D341Med (cell line): ENCODE data around the gene TMEM132C.

Experiments
- DNase-seq: peaks from one replicate; pipeline ENCODE4 v3.0.0; 2012; ENCODE audit warnings: low spot score

TMEM132C gene

DNA sequence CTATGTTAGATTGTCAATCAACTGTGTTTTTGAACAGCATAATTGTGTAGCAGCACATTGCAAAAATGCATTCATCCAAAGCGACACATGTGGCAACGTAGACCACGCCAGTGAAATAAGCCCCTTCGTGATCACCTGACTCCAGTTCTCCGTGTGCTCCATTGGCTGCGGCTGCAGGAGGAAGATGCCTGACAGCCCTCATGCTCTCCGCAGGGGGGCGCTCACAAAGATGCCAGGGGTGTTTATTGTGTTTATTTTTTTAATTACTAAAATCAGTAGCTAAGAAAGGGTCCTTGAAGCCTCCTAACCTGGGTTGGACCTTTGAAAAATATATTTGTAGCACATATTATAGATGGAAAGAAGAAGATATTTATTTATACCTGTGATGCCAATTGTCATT is 440.5 kb downstream of the TMEM132C start:
- DNase-seq: no peak

DNA sequence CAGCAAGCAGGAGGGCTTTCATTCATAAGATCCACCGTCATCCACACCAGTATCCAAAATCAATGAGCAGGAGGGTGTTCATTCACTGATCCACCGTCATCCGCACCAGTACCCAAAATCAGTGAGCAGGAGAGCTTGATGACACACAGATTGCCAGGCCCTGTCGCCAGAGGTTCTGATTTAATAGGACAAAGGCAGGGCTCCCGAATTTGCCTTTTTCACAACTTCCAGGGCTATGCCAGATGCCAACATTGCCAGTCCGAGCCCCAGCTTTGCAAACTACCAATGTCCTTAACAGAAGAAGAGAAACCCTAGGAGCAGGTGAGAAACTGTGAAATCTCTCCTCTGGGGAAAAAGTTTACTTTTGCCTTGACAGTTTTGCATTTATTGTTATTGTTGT is 441.8 kb downstream of the TMEM132C start:
- DNase-seq: no peak

DNA sequence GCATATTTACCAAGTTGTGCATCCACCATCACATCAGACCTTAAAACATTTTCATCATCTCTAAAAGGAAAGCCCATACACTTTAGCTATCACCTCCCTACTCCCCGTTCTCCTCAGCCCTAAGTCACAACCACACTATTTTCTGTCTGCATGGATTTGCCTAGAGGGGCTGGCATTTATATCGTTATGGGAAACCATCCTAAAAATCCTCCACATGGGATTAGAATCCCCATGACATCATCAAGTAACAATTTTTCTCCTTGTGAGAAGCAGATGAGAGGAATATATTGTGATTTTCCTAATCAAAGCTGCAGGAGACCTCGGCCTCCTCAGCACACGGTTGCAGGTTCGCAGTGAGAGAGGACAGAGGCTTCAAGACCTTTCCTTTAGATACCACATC is 442.7 kb downstream of the TMEM132C start:
- DNase-seq: no peak

DNA sequence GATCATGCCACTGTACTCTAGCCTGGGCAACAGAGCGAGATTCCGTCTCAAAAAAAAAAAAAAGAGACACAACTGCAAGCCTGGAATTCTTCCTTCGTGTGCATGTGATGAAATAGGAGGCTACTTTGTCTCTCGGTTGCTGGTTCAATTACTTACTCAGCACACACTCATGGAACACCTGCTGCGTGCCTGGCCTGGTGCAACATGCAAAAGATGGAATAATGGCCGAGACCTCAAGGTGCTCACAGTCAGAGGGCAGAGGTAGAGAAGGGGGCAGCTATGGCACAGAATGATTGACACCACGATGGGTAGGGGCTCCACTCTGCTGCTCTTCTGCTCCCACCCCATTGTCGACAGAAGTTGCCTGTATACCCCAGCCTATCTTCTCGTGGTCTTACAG is 444.5 kb downstream of the TMEM132C start:
- DNase-seq: no peak

DNA sequence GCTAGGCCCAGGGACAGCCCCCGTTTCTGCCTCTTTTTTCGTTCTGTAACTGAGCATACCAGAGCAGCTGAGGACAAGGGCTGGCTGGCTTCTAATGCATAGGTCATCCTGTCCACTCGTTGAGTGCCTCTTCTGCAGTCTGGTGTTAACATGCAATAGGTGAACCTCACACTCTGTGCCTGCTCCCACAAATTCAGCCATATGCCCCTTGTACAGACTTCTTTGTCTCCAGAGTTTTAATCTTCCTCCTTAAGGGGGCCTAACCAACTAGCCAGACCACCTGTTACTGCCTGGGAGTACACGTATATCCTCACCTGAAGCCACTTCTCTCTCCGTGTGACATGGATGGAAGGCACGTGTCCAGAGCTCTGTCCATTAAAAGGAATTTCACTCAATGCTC is 445.7 kb downstream of the TMEM132C start:
- DNase-seq: no peak

DNA sequence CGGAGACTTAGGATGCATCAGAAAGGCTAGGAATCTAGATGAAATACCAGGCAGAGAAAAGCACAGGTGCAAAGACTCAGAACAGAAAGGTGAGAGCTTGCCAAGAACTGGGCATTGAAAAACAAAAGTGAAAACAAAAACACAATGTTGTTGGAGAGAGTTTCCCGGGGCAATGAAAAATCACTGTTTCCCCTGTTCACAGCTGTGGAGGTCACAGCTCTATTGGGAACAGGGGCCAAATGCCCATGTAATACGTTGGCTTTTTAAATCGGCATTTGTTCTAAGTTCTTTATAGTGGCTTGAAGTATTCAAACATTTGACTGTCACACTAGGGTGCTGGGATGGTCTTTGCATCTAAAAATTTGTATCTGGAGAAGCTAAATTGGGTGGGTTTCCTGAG is 448.5 kb downstream of the TMEM132C start:
- no peak for DNase-seq

DNA sequence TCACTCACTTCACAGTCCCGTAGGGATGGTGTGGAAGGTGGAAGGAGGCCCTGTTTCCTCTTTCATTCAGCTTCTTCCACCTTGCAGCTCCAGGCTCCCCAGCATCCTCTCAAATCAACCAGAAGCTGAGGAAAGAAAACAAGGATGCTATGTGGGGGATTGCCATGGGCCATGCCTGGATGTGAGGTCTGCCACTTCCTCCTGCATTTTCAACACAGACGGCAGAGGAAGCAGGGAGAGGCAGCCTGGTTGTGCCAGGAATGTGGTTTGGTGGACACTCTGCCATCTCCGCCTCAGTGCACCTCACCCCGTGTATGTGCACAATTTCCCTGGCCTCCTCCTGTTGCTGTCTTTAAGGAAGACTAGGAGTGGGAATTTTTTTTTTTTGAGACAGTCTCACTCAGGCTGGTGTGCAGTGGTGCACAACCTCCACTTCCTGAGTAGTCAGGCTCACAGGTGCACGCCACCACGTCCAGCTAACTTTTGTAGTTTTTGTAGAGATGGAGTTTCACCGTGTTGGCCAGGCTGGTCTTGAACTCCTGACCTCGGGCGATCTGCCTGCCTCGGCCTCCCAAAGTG is 457.6 kb downstream of the TMEM132C start:
- no peak for DNase-seq

DNA sequence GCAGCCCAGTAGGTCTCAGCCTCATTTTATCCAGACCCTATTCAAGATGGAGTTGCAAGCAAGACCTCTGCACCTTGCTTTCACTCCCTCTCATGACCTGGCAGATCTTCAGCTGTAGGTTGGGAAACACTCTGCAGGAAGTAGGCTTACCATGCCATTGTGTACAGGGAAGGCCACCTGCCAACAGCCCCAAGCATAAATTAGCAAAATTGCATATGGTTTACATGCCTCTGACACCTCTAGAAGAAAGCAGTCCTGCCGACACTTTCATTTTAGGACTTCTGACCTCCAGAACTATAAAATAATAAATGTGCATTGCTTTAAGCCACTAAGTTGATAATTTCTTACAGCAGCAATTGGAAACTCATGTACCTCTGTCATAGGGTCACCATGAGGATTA is 459.9 kb downstream of the TMEM132C start:
- DNase-seq: no peak

DNA sequence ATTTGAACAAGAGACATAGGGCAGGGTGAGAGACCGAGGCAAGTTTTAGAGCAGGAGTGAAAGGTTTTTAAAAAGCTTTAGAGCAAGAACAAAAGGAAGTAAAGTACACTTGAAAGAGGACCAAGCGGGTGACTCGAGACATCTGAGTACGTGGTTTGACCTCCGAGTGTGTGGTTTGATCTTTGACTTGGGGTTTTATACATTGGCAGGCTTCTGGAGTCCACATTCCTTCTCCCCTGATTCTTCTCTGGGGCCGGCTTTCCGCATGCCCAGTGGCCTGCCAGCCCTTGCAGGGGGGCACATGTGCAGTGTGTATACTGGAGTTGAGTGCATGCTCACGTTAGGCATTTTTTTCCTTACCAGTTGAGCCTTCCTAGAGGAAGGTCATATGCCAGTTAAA is 460.5 kb downstream of the TMEM132C start:
- no peak for DNase-seq

DNA sequence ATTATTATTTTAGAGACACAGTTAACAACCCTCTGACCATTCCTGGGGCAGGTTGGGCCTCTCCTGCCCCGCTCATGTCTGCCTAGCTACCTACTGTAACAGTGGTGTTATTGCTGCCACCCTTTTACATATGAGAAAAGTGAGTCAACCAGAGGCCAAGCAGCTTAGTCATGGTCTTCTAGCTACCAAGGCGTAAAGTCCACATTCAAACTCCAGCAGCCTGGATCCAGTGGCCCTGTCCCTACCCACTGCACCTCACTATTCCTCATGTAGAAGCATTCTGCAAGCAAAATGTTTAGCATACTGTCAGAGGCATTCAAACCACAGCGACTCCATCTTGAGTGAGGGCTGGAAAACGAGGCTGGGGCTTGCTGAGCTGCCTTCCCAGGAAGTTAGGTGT is 461.0 kb downstream of the TMEM132C start:
- no peak for DNase-seq

DNA sequence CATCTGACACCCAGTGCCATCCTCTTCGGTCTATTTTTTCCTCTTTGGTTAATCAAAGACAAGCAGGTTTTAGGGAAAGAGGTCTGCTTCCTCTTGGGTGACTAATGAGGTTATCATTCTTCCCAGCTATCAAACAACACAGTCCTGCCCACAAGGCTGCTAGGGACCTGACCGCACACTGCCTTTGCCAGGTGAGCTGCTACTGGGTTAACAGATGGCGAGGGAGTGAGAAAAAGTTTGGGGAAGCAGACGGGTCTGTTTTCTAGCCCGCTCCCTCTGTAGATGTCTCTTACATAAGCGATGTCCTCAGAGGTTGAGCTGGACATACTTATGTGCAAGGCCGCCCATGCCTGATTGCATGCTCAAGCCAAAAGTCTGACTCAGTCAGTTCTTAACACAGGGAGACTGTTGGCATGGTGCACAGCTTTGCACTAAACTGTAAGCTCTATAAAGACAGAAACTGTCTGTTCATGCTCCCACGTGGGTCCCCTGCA is 462.7 kb downstream of the TMEM132C start:
- no peak for DNase-seq

DNA sequence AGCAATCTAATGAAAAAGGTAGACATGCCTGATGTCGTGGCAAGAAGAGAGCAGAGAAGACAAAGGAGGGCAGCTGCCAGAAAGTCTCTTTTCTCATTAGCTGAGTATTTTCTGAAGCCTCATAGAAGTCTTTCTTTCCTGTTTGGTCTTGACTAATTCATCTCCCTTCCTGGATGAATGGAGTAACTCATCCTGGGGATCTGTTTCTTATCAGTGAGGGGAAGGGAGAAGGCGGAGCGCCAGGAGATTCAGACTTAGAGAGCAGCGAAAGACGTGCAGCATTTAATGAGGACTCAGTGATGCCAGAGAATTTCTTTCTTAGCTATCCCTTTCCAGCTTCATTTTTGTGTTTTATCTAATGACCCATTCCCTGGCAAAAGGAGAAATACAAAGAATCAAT is 467.4 kb downstream of the TMEM132C start:
- no peak for DNase-seq

DNA sequence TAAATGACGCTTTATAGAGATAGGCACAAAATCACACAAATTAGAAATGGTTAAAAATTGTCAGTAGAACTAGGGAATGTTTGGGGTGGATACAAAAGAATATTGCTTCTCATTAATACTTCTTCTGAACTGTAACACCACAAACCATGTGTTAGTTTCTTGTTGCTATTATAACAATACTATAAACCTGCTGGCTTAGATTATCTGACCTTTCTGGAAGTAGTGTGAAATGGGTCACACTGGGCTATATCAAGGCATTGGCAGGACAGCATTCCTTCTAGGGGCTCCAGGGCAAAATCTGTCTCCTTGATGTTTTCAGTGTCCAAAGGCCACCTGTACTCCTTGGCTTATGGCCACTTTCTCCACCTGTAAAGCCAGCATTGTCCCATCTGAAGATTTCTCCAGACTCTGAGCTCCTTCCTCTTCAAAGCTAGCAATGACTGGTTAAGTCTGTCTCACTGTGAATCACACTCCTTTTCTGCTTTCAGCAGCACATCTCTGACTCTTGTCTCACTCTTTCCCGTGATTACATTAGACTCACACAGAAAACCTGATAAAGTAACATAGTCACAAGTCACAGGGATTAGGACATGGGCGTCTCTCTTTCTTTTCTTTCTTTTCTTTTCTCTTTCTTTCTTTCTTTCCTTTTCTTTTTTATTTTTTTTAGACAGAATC is 470.5 kb downstream of the TMEM132C start:
- no peak for DNase-seq

DNA sequence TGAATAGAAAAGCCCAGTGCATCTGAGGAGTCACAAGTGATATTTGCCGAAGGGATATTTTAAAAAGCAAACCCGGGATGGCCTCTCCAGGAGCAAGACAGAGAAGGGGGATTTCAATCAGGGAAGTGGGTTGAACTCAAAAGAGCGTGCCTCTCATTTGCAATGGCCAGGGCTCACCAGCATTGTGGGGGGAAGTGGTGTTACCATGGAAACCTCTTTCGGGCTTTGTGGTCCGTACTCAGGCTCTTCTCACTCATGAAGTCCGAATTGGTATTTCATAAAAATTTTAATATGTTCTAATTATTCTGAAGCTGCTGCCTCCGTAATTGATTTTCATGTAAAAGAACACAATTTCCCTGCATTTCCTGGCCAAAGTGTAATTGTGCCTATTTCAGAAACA is 476.9 kb downstream of the TMEM132C start:
- DNase-seq: no peak

DNA sequence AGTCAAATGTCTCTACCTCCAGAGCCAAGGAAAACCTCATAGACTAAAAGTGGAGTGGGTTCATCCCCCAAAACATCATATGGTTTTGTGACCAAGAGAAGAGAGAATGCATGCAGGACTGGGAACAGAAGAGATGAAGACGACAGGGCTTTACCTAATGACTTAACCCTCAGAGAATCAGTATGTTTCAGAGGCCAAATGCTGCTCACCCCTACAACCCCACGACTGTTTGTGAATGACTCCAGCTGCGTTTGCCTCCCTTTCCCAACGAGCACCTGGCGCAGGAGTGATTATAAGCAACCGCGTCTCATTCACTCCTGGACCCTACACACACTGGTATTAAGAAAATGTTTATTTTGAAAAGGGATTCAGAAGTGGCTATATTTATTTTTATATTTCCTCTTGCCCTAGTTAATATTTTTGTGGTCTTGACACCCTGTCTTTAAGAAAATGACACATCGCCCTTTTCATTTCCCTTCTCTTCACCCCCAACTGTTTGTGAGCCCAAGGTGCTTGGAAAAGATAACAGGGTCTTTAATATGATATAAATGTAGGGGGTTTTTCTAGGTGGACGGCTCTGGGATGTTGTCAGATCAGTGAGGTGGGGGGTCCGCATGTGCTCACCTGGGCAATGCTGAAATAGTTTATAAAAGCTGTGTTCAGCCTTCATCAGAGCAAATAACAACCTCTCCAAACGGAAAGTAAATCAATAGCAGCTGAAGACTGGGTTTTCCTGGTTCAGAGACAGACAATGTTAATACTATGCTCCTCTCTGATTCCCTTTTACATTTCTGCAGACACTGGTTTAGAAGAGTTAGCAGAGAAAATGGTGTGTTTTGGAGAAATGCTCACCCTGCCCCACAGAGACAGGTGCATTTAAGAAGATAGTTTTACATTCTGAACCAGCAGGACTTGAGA is 479.1 kb downstream of the TMEM132C start:
- no peak for DNase-seq

DNA sequence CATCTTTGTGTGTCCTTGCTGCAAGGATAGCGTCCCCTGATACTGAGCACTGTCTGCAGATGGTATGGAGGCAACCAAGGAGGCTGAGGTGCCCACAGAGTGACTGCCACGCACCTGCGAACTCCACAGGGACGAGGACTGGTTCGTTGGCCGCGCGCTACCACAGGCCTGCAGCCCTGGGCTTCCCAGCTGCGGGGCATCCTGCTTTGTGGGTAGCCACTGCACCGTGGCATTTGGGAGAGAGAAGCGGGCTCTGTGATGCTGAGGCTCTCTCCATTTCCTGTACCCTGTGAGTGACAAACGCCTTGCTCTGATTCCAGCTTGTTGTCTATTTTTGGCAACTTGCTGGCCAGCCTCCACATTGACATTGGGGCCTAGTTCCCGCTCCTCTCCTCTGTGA is 480.5 kb downstream of the TMEM132C start:
- DNase-seq: no peak

DNA sequence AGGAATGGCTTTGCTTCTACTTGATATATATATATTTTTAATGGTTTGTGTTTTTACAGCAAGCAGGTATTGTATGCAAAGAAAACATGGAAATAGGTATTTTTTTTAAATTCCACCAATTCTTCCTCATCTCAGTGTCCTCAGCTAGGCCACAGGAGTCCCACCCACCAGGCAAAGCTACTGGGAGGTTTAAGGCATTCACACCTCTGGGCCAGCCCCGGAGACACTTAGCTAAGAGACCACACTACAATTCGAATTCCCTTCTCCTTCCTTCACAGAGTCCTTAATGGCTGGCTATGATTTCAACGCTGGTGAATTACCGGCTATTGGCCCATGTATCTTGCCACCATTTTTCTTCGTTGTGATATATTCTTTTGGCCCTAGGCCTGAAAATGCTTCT is 485.4 kb downstream of the TMEM132C start:
- DNase-seq: no peak

DNA sequence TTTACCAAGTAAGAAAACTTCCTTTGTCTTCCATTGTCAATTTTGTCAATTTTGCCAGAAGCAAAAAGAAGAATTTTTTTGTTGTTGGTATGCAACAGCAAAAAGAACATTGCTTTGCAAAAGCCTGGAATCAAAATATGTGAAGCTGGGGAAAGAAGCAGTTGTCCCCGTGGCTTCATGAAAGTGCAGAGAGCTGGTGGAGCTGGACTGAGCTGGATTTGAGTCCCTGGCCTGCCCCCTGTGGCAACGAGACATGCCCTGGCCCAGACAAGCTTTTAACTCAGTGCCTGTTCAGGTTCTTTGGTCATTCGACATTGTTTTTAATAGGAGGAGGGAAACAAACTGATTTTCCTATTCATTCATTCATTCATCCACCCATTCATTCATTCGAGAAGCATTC is 486.5 kb downstream of the TMEM132C start:
- no peak for DNase-seq

DNA sequence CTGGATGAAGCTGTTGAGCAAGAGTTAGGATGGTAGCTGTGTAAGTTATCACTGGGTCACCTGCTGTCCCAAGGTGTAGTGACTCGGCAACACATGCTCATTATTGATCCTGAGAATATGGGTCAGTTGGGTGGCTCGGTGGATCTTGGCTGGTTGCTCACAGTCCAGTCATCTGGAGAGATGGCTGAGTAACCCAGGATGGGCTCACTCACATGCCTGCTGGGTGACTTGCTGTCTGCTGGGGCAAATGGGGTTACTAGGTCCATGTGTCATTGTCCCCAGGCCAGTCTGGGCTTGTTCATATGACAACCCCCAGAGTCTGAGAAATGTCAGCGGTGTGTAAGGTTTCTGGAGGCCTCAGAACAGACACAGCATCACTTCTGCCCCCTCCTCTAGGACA is 487.3 kb downstream of the TMEM132C start:
- no peak for DNase-seq

DNA sequence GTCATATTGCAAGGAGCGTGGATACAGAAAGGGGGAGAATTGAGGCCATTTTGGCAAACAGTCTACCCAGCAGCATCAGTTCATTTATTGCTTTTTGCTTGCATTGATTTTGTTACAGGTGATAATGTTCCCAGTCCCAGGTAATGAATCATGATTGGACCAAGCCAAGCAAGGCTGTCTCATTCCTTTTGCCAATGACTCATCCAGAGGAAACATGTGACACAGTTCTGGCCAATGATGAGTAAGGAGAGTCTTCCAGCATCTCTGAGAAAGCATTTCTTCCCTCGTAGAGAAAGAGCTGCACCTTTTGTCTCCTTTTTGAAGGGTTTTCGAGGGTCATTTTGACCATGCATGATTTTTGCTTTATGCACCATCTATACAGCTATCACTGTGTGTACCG is 488.6 kb downstream of the TMEM132C start:
- no peak for DNase-seq
